Heart left ventricle (tissue), 16 donors: ENCODE data around the gene CA9. TPM values are rescaled to one million over a fixed set of nuclear protein-coding genes. Genes with fewer than 3 reads are reported as not detected.

Experiments
- ATAC-seq, 4 donors: fragments of 200-7000 bp; cut with Tn5 transposase; one replicate each; pipeline ENCODE4 v1.9.1; 2020 to 2022; ENCODE audit warnings: moderate library complexity in 4 of 4, mild to moderate bottlenecking in 3 of 4, moderate number of reproducible peaks in 1 of 4
- DNase-seq, 5 donors: peaks; one replicate each; pipeline ENCODE4 v3.0.0-alpha.2; 2020
- H3K27ac ChIP-seq, 12 donors: fragments of 200-600 bp; sonication (generic) in 4 of 12; one replicate each; pipeline versions ENCODE4 v1.5.0 to v1.8.0; 2016 to 2022; ENCODE audit warnings: mild to moderate bottlenecking in 2 of 12
- H3K27me3 ChIP-seq, 9 donors: fragments of 200-600 bp; sonication (generic) in 2 of 9; one replicate each; pipeline versions ENCODE4 v1.5.1 to v1.8.0; 2016 to 2022; ENCODE audit warnings: mild to moderate bottlenecking in 3 of 9
- H3K36me3 ChIP-seq, 9 donors: fragments of 200-600 bp; sonication (generic) in 2 of 9; one replicate each; pipeline versions ENCODE4 v1.5.0 to v1.8.0; 2018 to 2022; ENCODE audit warnings: mild to moderate bottlenecking in 2 of 9
- H3K4me1 ChIP-seq, 12 donors: fragments of 200-600 bp; sonication (generic) in 4 of 12; one replicate each; pipeline versions ENCODE4 v1.5.0 to v1.8.0; 2016 to 2022; ENCODE audit warnings: mild to moderate bottlenecking in 3 of 12
- H3K4me3 ChIP-seq, 12 donors: fragments of 200-600 bp; sonication (generic) in 4 of 12; one replicate each; pipeline versions ENCODE4 v1.5.0 to v1.8.0; 2017 to 2022; ENCODE audit warnings: mild to moderate bottlenecking in 9 of 12, moderate library complexity in 4 of 12
- H3K9me3 ChIP-seq, 12 donors: fragments of 200-600 bp; sonication (generic) in 4 of 12; one replicate each; pipeline versions ENCODE4 v1.5.0 to v1.8.0; 2016 to 2022; ENCODE audit warnings: mild to moderate bottlenecking in 1 of 12
- POLR2A ChIP-seq, 2 donors: fragments of 450-650 bp; IDR thresholded peaks; one replicate each; pipeline ENCODE4 v1.6.1; 2017; ENCODE audit warnings: antibody characterized with exemption in 2 of 2, mild to moderate bottlenecking in 2 of 2, moderate library complexity in 2 of 2
- WGBS, 4 donors: extraction: QIAGEN DNeasy Blood & Tissue Kit in 2 of 4; methylation state at CpG; one replicate each; pipeline versions ENCODE4 v1.1.5 to v1.1.7; 2013 to 2018; 5-methylcytosine and 5-hydroxymethylcytosine counted together
- intact Hi-C, 10 donors: fragments of 100-400 bp; cut with DNase I; formaldehyde crosslinking; loops; one replicate each; pipeline versions ENCODE4 v1.11.1 to v1.14.2; 2022
- long read RNA-seq, 3 donors: library from polyadenylated mRNA; unstranded; transcript quantifications; one replicate each; pipeline ENCODE4 v2.0.0, GENCODE V29; 2020 to 2021
- polyA plus RNA-seq, 2 donors: library from polyadenylated mRNA; stranded (reverse); fragments of 200-250 nt; gene quantifications; one replicate each; pipeline ENCODE4 v1.2.3, GENCODE V29; 2013
- total RNA-seq, 9 donors: library from RNA; depleted of rRNA in 2 of 9; stranded (reverse); fragments of >200 nt in 2 of 9; fragmentation: NEBNext Ultra II Directional in 3 of 9; extraction: Animal tissue kit (Norgen Biotek cat#: 25700) in 3 of 9; gene quantifications; one replicate each; pipeline versions ENCODE4 v1.1.0 to v1.2.4, GENCODE V29; 2016 to 2023
- TF ChIP-seq, protein P1 (sequence below), 12 donors: fragments of 200-600 bp; sonication (generic) in 4 of 12; IDR thresholded peaks; one replicate each; pipeline versions ENCODE4 v1.5.0 to v1.8.0; 2018 to 2022; ENCODE audit warnings: antibody characterized with exemption in 12 of 12, mild to moderate bottlenecking in 5 of 12
- donor health status: ischemic (EF 13 %, LVEDD 7.1; RV severe dilation, severe dysfunction).
- donor health status: healthy with polysubstance abuse.
- donor health status: DM: no; HTN: yes; CAD: no.
- donor health status: DM: no; HTN: no; CAD: no.
- donor health status: ischemic (EF 25% LVEDD 6.9; RV normal size, moderate dysfunction).
- donor health status: ischemic (EF 25% LVEDD 5.7; RV mildly dilated, moderate dysfunction).
- donor health status: healthy.
- donor health status: DM: yes; HTN: yes; CAD: no.
- donor health status: ischemic (EF 35%, LVEDD 5.7; RV mildly dilated, moderate dysfunction).
- donor health status: nonischemic (EF 11% LVEDD 7.7; RV severe dilation, severe dysfunction).
- donor health status: DM: yes; HTN: yes; CAD: no.
- donor health status: PGD.
- donor health status: ischemic (EF 29% LVEDD 5.4; RV normal size, mild dysfunction).
- donor health status: nonischemic (EF 23%, LVEDD 6.1; RV moderate dilation, normal function).

CA9 gene
- 10 to 100 TPM in 1 of 9 donors, 1 to 10 TPM in 1, under 1 TPM in 1, not detected in 6; 0.47 to 13.9 (median 2.3) TPM for total RNA-seq
- under 1 TPM; 0.23 to 0.54 TPM for polyA plus RNA-seq
- long read RNA-seq, donor 1 = 0 reads
- long read RNA-seq, donor 2 = 0 reads
- long read RNA-seq, donor 3 = 0 reads

DNA sequence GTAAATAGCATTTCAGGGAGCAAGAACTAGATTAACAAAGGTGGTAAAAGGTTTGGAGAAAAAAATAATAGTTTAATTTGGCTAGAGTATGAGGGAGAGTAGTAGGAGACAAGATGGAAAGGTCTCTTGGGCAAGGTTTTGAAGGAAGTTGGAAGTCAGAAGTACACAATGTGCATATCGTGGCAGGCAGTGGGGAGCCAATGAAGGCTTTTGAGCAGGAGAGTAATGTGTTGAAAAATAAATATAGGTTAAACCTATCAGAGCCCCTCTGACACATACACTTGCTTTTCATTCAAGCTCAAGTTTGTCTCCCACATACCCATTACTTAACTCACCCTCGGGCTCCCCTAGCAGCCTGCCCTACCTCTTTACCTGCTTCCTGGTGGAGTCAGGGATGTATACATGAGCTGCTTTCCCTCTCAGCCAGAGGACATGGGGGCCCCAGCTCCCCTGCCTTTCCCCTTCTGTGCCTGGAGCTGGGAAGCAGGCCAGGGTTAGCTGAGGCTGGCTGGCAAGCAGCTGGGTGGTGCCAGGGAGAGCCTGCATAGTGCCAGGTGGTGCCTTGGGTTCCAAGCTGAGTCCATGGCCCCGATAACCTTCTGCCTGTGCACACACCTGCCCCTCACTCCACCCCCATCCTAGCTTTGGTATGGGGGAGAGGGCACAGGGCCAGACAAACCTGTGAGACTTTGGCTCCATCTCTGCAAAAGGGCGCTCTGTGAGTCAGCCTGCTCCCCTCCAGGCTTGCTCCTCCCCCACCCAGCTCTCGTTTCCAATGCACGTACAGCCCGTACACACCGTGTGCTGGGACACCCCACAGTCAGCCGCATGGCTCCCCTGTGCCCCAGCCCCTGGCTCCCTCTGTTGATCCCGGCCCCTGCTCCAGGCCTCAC is at the start of gene CA9:
CA9 (plus strand) TSS at position 797 of the 893 bp plus-strand sequence; CDS start at position 829, 32 bp downstream.
- H3K36me3 ChIP-seq = no peaks in the 10 kb centered on the region
- H3K9me3 ChIP-seq = no peaks in the 10 kb centered on the region
- H3K27ac ChIP-seq = peak within 1 kb of the TSS in 2 of 12 donors; percentile 9 to 30
- ATAC-seq = peak; percentile 70 to 88 (median 82)
- WGBS, 4 donors = 55 to 70% (median 61%) methylated on average over 6 to 10 of the region's 10 CpGs
- DNase-seq = peak in 3 of 5 donors; percentile 67 to 72 (median 70)
- TF ChIP-seq, protein P1, sequence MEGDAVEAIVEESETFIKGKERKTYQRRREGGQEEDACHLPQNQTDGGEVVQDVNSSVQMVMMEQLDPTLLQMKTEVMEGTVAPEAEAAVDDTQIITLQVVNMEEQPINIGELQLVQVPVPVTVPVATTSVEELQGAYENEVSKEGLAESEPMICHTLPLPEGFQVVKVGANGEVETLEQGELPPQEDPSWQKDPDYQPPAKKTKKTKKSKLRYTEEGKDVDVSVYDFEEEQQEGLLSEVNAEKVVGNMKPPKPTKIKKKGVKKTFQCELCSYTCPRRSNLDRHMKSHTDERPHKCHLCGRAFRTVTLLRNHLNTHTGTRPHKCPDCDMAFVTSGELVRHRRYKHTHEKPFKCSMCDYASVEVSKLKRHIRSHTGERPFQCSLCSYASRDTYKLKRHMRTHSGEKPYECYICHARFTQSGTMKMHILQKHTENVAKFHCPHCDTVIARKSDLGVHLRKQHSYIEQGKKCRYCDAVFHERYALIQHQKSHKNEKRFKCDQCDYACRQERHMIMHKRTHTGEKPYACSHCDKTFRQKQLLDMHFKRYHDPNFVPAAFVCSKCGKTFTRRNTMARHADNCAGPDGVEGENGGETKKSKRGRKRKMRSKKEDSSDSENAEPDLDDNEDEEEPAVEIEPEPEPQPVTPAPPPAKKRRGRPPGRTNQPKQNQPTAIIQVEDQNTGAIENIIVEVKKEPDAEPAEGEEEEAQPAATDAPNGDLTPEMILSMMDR (IDR thresholded peaks at IDR 0.05) = no peak
- TF ChIP-seq POLR2A (IDR thresholded peaks at IDR 0.05) = no peak
- no peak within 1 kb of the TSS for H3K4me3 ChIP-seq
- H3K27me3 ChIP-seq = peaks cover 0 to 8% (median 0%) of the 10 kb centered on the region in 9 donors
- peaks cover 0 to 21% (median 11%) of the 10 kb centered on the region in 12 donors for H3K4me1 ChIP-seq
- intact Hi-C loops = no loop called here

DNA sequence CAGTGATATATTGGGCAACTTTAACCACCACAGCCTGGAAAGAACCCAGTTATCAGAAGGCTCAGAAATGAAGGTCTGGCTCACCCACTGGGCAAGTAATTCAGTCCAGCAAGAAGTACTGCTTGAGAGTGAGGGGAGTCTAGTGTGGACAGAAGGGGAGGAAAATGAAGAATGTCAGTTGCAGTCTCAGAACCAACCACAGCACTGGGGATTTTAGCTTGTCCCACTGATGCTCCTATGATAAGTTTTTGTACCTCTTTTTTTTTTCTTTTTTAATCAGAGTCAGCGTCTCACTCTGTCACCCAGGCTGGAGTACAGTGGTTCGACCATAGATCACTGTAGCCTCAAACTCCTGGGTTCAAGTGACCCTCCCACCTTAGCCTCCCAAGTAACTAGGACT is 46.2 kb upstream of the CA9 start:
- no peak for TF ChIP-seq POLR2A (IDR thresholded peaks at IDR 0.05)
- TF ChIP-seq, protein P1 (IDR thresholded peaks at IDR 0.05) = no peak
- H3K36me3 ChIP-seq = no peaks in the 10 kb centered on the region
- no peak overlapping the region for H3K4me3 ChIP-seq
- no peaks in the 10 kb centered on the region for H3K9me3 ChIP-seq
- WGBS, 4 donors = 86 to 99% (median 93%) methylated on average over 2 of the region's 2 CpGs
- H3K27ac ChIP-seq = no peak overlapping the region
- H3K4me1 ChIP-seq = no peaks in the 10 kb centered on the region
- ATAC-seq = no peak
- intact Hi-C loops = no loop called here
- DNase-seq = no peak
- no peaks in the 10 kb centered on the region for H3K27me3 ChIP-seq

DNA sequence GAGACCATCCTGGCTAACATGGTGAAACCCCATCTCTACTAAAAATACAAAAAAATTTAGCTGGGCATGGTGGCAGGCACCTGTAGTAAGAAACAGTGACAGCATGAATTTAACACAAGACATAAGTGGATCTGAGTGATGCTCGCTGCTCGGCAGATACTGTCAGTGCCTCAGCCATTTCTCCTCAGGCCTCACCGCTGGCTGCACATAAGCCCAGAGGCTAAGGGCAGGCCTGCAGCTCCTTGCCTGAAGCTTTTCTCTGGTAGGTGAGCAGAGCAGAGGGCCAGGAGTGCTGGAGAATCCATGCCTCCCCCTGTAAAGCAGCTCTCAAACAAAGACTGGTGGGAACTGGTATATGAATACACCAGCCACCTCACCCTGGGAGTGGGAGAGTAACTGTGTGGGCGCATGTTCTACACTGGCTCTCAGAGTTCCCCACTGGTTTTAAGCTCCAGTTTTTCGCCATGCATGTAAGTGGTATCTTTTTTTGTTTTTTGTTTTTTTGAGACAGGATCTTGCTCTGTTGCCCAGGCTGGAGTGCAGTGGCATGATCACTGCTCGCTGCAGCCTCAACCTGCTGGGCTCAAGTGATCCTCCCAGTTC is 45.2 kb upstream of the CA9 start:
- Histone ChIP-seq H3K4me1 (no peaks in the 10 kb centered on the region), H3K27me3 (no peaks in the 10 kb centered on the region), H3K9me3 (no peaks in the 10 kb centered on the region), H3K27ac (no peak overlapping the region), H3K36me3 (no peaks in the 10 kb centered on the region), H3K4me3 (no peak overlapping the region)
- 94 to 95% (median 94%) methylated on average over 6 of the region's 6 CpGs for WGBS, 4 donors
- TF ChIP-seq, protein P1 (IDR thresholded peaks at IDR 0.05) = no peak
- no peak for TF ChIP-seq POLR2A (IDR thresholded peaks at IDR 0.05)
- DNase-seq (no peak), ATAC-seq (no peak)
- intact Hi-C loops = no loop called here

DNA sequence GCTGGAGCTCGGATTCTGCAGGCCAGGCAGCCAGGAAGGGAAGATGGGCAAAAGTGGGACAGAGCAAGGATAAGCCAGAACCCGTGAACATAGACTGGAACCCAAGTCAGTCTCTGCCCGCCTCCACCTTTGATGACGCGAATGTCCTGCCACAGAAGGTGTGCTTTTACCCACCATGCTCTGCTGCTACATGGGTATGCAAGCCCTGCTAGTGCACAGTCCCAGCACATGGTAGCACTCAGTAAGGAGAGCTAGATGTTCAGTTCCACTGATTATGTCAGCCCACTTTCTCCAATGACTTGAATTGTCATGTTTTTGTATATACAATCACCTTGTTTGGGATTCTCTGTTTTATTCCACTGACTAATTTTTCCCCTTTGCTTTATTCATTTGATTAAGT is 44.1 kb upstream of the CA9 start:
- 84 to 92% (median 90%) methylated on average over 5 of the region's 5 CpGs for WGBS, 4 donors
- H3K27me3 ChIP-seq = no peaks in the 10 kb centered on the region
- no peak overlapping the region for H3K4me3 ChIP-seq
- ATAC-seq (no peak), DNase-seq (no peak)
- H3K4me1 ChIP-seq = peaks cover 0 to 4% (median 0%) of the 10 kb centered on the region in 12 donors
- TF ChIP-seq, protein P1 (IDR thresholded peaks at IDR 0.05) = no peak
- no peak for TF ChIP-seq POLR2A (IDR thresholded peaks at IDR 0.05)
- H3K27ac ChIP-seq = no peak overlapping the region
- intact Hi-C loops = no loop called here
- no peaks in the 10 kb centered on the region for H3K36me3 ChIP-seq
- H3K9me3 ChIP-seq = no peaks in the 10 kb centered on the region
